Epidermal melanocyte (primary cell): ENCODE data around the gene HOXC13.

Source experiments
- DNase-seq: peaks from one replicate; pipeline ENCODE4 v3.0.0; 2011; ENCODE audit warnings: low spot score; ENCODE audit not compliant: insufficient read length

Gene HOXC13

GRCh38 chr12:53954694-53955035 is 16.0 kb downstream of the HOXC13 start, which contains the start of gene HOXC12:
Gene HOXC12 (plus strand): TSS chr12:53954903. CDS start chr12:53954930, 27 bp downstream.
- no peak for DNase-seq

- no peak for DNase-seq
Measured at GRCh38 chr12:53955036-53955775, 16.6 kb downstream of the HOXC13 start.

GRCh38 chr12:53955776-53956250 is 17.2 kb downstream of the HOXC13 start:
- DNase-seq, result no peak

- no peak for DNase-seq
Measured at GRCh38 chr12:53956251-53956887, 17.7 kb downstream of the HOXC13 start.

GRCh38 chr12:53956914-53957536 is 18.4 kb downstream of the HOXC13 start:
- no peak for DNase-seq

GRCh38 chr12:53958128-53958527 is 19.5 kb downstream of the HOXC13 start:
- no peak for DNase-seq

GRCh38 chr12:53959314-53959713 is 20.7 kb downstream of the HOXC13 start:
- DNase-seq, result no peak

GRCh38 chr12:53960187-53961024 is 21.8 kb downstream of the HOXC13 start:
- DNase-seq, result no peak

GRCh38 chr12:53961025-53961761 is 22.6 kb downstream of the HOXC13 start:
- DNase-seq, result no peak

GRCh38 chr12:53963005-53963404 is 24.4 kb downstream of the HOXC13 start:
- DNase-seq, result no peak

- DNase-seq, result no peak
Measured at GRCh38 chr12:53963434-53964314, 25.0 kb downstream of the HOXC13 start.

- no peak for DNase-seq
Measured at GRCh38 chr12:53964315-53964713, 25.7 kb downstream of the HOXC13 start.

- DNase-seq, result no peak
Measured at GRCh38 chr12:53965281-53966084, 26.9 kb downstream of the HOXC13 start.

GRCh38 chr12:53966085-53966384 is 27.4 kb downstream of the HOXC13 start:
- DNase-seq, result no peak

- no peak for DNase-seq
Measured at GRCh38 chr12:53966385-53967133, 27.9 kb downstream of the HOXC13 start.

- no peak for DNase-seq
Measured at GRCh38 chr12:53967421-53967925, 28.8 kb downstream of the HOXC13 start.

- DNase-seq, result no peak
Measured at GRCh38 chr12:53968214-53969127, 29.8 kb downstream of the HOXC13 start.
